Stimulated activated naive B cell treated with anti-CD40 and anti-IgM and Interleukin-4, amounts not matched to agents 10 μg/mL and 1 μg/mL and 100 μg/mL, for 72 hours (primary cell): ENCODE measurements around the gene PRDX5.

ENCODE experiments used
- ATAC-seq, 2 donors: fragments of 150-1000 bp; cut with Tn5 transposase; replicated peaks; 2 replicates each; pipeline ENCODE4 v1.10.0; 2021; ENCODE audit warnings: moderate library complexity in 1 of 2
- DNase-seq: peaks from one replicate; pipeline ENCODE4 v3.0.0; 2021
- H3K27ac Mint-ChIP-seq: one replicate; pipeline ENCODE4 v1.8.0; 2022; ENCODE audit warnings: mild to moderate bottlenecking, mixed read lengths
- H3K27me3 Mint-ChIP-seq, 2 donors: one replicate each; pipeline ENCODE4 v1.8.0; 2022; ENCODE audit warnings: mixed read lengths in 2 of 2
- H3K36me3 Mint-ChIP-seq, 2 donors: one replicate each; pipeline ENCODE4 v1.8.0; 2022; ENCODE audit warnings: mixed read lengths in 2 of 2, mild to moderate bottlenecking in 1 of 2
- H3K4me1 Mint-ChIP-seq, 2 donors: one replicate each; pipeline ENCODE4 v1.8.0; 2022; ENCODE audit warnings: mixed read lengths in 2 of 2, mild to moderate bottlenecking in 1 of 2
- H3K4me3 Mint-ChIP-seq, 2 donors: one replicate each; pipeline ENCODE4 v1.8.0; 2022; ENCODE audit warnings: mild to moderate bottlenecking in 2 of 2, mixed read lengths in 2 of 2, moderate library complexity in 1 of 2
- H3K9me3 Mint-ChIP-seq, 2 donors: one replicate each; pipeline ENCODE4 v1.8.0; 2022; ENCODE audit warnings: mixed read lengths in 2 of 2, mild to moderate bottlenecking in 1 of 2

Gene PRDX5

GRCh38 chr11:64317961-64318765 is at the start of gene PRDX5:
TSS of gene PRDX5 (plus strand) at chr11:64318121. CDS start at chr11:64318216, 95 bp downstream.
- peak within 1 kb of the TSS; percentile 100 for H3K27ac Mint-ChIP-seq
- ATAC-seq (peak; percentile 79 to 86), DNase-seq (peak; percentile 97)
- no peaks in the 10 kb centered on the region for H3K27me3 Mint-ChIP-seq
- peak within 1 kb of the TSS; percentile 94 to 96 for H3K4me3 Mint-ChIP-seq
- no peaks in the 10 kb centered on the region for H3K9me3 Mint-ChIP-seq
- H3K36me3 Mint-ChIP-seq, result peaks cover 54 to 57% of the 10 kb centered on the region in 2 donors
- H3K4me1 Mint-ChIP-seq, result peaks cover 35 to 62% of the 10 kb centered on the region in 2 donors

- DNase-seq (no peak), ATAC-seq (peak; percentile 24 to 31)
- no peaks in the 10 kb centered on the region for H3K9me3 Mint-ChIP-seq
- peaks cover 30 to 34% of the 10 kb centered on the region in 2 donors for H3K36me3 Mint-ChIP-seq
- no peaks in the 10 kb centered on the region for H3K27me3 Mint-ChIP-seq
- peak overlapping the region; percentile 98 for H3K27ac Mint-ChIP-seq
- H3K4me3 Mint-ChIP-seq, result peak overlapping the region; percentile 95 to 99
- H3K4me1 Mint-ChIP-seq, result peaks cover 25 to 40% of the 10 kb centered on the region in 2 donors
Observed at GRCh38 chr11:64268893-64269539, 48.9 kb upstream of the PRDX5 start.

- H3K36me3 Mint-ChIP-seq, result peaks cover 29 to 31% of the 10 kb centered on the region in 2 donors
- H3K27me3 Mint-ChIP-seq, result no peaks in the 10 kb centered on the region
- H3K4me3 Mint-ChIP-seq, result peak overlapping the region; percentile 95 to 99
- peaks cover 25 to 40% of the 10 kb centered on the region in 2 donors for H3K4me1 Mint-ChIP-seq
- no peaks in the 10 kb centered on the region for H3K9me3 Mint-ChIP-seq
- H3K27ac Mint-ChIP-seq, result peak overlapping the region; percentile 98
- DNase-seq (peak; percentile 98), ATAC-seq (peak; percentile 78 to 80)
Observed at GRCh38 chr11:64269540-64270220, 48.2 kb upstream of the PRDX5 start.

GRCh38 chr11:64275031-64275800 is 42.7 kb upstream of the PRDX5 start:
- no peaks in the 10 kb centered on the region for H3K27me3 Mint-ChIP-seq
- peaks cover 12 to 19% of the 10 kb centered on the region in 2 donors for H3K36me3 Mint-ChIP-seq
- H3K4me3 Mint-ChIP-seq, result no peak overlapping the region
- DNase-seq, result no peak
- H3K9me3 Mint-ChIP-seq, result no peaks in the 10 kb centered on the region
- H3K27ac Mint-ChIP-seq, result no peak overlapping the region
- H3K4me1 Mint-ChIP-seq, result peaks cover 10 to 27% of the 10 kb centered on the region in 2 donors
- no peak for ATAC-seq

GRCh38 chr11:64275841-64276240 is 42.1 kb upstream of the PRDX5 start:
- Mint-ChIP-seq H3K4me3 (no peak overlapping the region), H3K27me3 (no peaks in the 10 kb centered on the region), H3K4me1 (peaks cover 8 to 24% of the 10 kb centered on the region in 2 donors), H3K27ac (no peak overlapping the region), H3K9me3 (no peaks in the 10 kb centered on the region), H3K36me3 (peaks cover 12 to 16% of the 10 kb centered on the region in 2 donors)
- ATAC-seq, result no peak
- DNase-seq, result no peak

- Mint-ChIP-seq H3K9me3 (no peaks in the 10 kb centered on the region), H3K4me3 (no peak overlapping the region), H3K36me3 (peaks cover 20 to 25% of the 10 kb centered on the region in 2 donors), H3K4me1 (peaks cover 6 to 25% of the 10 kb centered on the region in 2 donors), H3K27me3 (no peaks in the 10 kb centered on the region), H3K27ac (no peak overlapping the region)
- no peak for ATAC-seq
- no peak for DNase-seq
Observed at GRCh38 chr11:64276653-64277431, 41.1 kb upstream of the PRDX5 start.

- H3K27me3 Mint-ChIP-seq, result no peaks in the 10 kb centered on the region
- DNase-seq (no peak), ATAC-seq (no peak)
- H3K9me3 Mint-ChIP-seq, result no peaks in the 10 kb centered on the region
- H3K4me3 Mint-ChIP-seq, result no peak overlapping the region
- peaks cover 22 to 32% of the 10 kb centered on the region in 2 donors for H3K36me3 Mint-ChIP-seq
- H3K4me1 Mint-ChIP-seq, result peaks cover 10 to 30% of the 10 kb centered on the region in 2 donors
- H3K27ac Mint-ChIP-seq, result no peak overlapping the region
Observed at GRCh38 chr11:64278576-64279190, 39.2 kb upstream of the PRDX5 start.

- ATAC-seq, result no peak
- Mint-ChIP-seq H3K9me3 (no peaks in the 10 kb centered on the region), H3K36me3 (peaks cover 19 to 30% of the 10 kb centered on the region in 2 donors), H3K27me3 (no peaks in the 10 kb centered on the region), H3K4me3 (no peak overlapping the region), H3K4me1 (peaks cover 23 to 41% of the 10 kb centered on the region in 2 donors), H3K27ac (no peak overlapping the region)
- DNase-seq, result no peak
Observed at GRCh38 chr11:64281957-64282770, 35.8 kb upstream of the PRDX5 start.

GRCh38 chr11:64283092-64283491 is 34.8 kb upstream of the PRDX5 start:
- peaks cover 25 to 47% of the 10 kb centered on the region in 2 donors for H3K4me1 Mint-ChIP-seq
- H3K36me3 Mint-ChIP-seq, result peaks cover 19 to 30% of the 10 kb centered on the region in 2 donors
- no peaks in the 10 kb centered on the region for H3K9me3 Mint-ChIP-seq
- no peak overlapping the region for H3K27ac Mint-ChIP-seq
- no peak for ATAC-seq
- H3K27me3 Mint-ChIP-seq, result no peaks in the 10 kb centered on the region
- H3K4me3 Mint-ChIP-seq, result peak overlapping the region; percentile 45 to 68
- DNase-seq, result no peak

GRCh38 chr11:64284048-64284961 is 33.6 kb upstream of the PRDX5 start, which contains the start of gene BAD:
TSS of gene BAD (minus strand) at chr11:64284665. CDS start at chr11:64284368, 297 bp downstream.
- Mint-ChIP-seq H3K4me3 (peak within 1 kb of the TSS; percentile 92 to 93), H3K27ac (peak within 1 kb of the TSS; percentile 97), H3K4me1 (peaks cover 24 to 43% of the 10 kb centered on the region in 2 donors), H3K27me3 (no peaks in the 10 kb centered on the region), H3K9me3 (no peaks in the 10 kb centered on the region), H3K36me3 (peaks cover 17 to 27% of the 10 kb centered on the region in 2 donors)
- DNase-seq (peak; percentile 88), ATAC-seq (peak; percentile 89 to 91)
